Measurements from ENCODE around the gene ZBTB20. TPM values are rescaled to one million over a fixed set of nuclear protein-coding genes. Genes with fewer than 3 reads are reported as not detected.

Gene ZBTB20
- total RNA-seq, 1 donor from 2014 or later: 28.5 TPM

- no peak for DNase-seq (ENCODE audit: extremely low read depth, low read depth, low spot score)
Measured at GRCh38 chr3:115038817-115039216, 108.3 kb downstream of the ZBTB20 start.

- DNase-seq (ENCODE audit: extremely low read depth, low read depth, low spot score): no peak
Measured at GRCh38 chr3:115022835-115023398, 124.2 kb downstream of the ZBTB20 start.

DNA sequence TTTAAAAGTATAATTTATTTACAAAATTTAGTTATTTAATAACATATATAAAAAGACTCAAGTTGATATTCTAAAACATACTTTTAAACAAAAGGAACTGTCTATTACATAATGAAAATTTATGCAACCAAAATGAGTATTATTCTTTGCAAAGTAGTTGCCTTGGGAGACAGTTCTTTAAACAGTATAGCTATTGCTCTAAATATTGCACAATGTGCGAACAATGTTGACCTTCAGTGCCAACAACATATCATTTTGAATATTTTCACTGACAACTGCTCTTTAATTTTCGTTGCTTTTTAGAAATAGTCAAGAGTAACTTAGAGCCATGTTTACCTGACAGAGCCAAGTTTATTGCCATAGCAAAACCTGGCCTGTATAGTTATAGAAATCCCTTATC is 124.9 kb downstream of the ZBTB20 start:
- no peak for DNase-seq (ENCODE audit: extremely low read depth, low read depth, low spot score)

DNA sequence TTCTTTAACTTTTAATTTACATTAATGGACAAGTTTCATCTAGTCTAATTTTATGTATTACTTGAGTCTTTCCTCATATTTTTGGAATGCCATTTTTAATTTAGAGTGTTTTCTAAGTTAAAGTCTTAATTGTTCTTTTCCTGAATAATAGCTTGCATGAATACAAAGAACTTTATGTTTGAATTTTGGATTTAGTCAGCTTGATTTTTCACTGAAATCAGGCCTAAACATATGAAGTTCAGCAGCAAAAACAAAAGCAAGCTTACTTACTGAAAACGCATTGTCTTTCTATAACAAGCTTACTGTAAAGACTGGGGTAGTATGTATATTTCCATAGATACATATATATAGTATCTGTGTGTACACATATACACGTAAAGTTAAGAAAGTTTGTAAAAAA is 126.0 kb downstream of the ZBTB20 start:
- DNase-seq (ENCODE audit: extremely low read depth, low read depth, low spot score): no peak

DNA sequence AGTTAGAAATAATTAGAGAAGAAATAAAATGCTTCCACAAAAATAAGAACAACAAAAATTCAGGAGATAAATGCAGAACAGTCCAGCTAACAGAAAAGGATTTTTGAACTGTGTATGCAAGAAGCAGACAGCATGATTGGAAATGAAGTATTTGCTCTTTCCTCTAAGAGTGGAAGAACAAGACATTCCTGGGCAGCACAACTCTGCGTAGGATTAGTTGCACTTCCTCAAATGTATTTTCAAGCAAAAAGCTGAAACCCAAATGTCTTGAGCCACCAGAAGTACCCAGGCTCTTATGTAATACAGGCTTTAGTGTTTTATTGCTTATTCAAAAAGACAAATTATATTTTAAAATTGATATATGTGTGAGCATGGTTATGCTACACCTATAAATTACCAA is 127.2 kb downstream of the ZBTB20 start:
- no peak for DNase-seq (ENCODE audit: extremely low read depth, low read depth, low spot score)

DNA sequence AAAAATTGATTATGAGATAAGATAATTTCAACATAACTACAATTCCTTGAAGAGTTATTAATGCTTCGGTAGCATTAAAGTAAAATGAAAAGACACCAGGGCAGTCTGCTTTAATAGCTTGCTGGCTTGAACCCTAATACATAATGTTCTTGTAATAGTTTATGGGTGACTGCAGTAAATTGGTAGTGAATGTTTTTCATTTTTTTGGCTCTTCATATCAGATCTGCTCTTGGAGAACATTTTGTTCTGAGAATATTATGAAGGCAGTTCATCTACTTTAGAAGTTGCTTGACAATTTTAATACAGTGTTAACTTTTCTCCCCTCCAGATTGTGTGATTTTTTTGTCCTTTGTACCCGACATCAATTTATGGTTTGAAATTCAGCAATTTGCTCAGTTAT is 128.4 kb downstream of the ZBTB20 start:
- no peak for DNase-seq (ENCODE audit: extremely low read depth, low read depth, low spot score)

- no peak for DNase-seq (ENCODE audit: extremely low read depth, low read depth, low spot score)
Measured at GRCh38 chr3:115007966-115008365, 139.1 kb downstream of the ZBTB20 start.

- no peak for DNase-seq (ENCODE audit: extremely low read depth, low read depth, low spot score)
Measured at GRCh38 chr3:115004201-115005140, 142.6 kb downstream of the ZBTB20 start.

- DNase-seq (ENCODE audit: extremely low read depth, low read depth, low spot score): no peak
Measured at GRCh38 chr3:114998971-114999579, 148.0 kb downstream of the ZBTB20 start.

GRCh38 chr3:114994554-114995341 is 152.3 kb downstream of the ZBTB20 start:
- DNase-seq (ENCODE audit: extremely low read depth, low read depth, low spot score): no peak

DNA sequence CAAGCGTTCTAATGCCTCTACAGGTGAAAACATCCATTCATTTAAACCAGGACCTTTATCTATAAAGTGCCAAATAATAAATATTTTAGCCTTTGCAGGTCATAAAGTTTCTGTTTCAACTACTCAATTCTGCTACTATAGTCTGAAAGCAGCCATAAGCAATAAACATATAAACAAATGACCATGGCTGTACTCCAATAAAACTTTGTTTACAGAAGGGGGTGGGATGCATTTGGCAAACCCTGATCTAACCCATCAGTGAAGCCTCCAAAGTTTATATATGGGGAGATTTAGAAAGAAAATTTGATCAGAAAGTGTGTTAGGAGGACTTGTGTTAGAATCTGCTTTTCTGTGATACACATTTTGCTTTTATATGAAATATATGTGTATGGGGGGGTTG is 161.3 kb downstream of the ZBTB20 start:
- DNase-seq (ENCODE audit: extremely low read depth, low read depth, low spot score): no peak

GRCh38 chr3:114983248-114983647 is 163.8 kb downstream of the ZBTB20 start:
- no peak for DNase-seq (ENCODE audit: extremely low read depth, low read depth, low spot score)

GRCh38 chr3:114974387-114974786 is 172.7 kb downstream of the ZBTB20 start:
- DNase-seq (ENCODE audit: extremely low read depth, low read depth, low spot score): no peak

DNA sequence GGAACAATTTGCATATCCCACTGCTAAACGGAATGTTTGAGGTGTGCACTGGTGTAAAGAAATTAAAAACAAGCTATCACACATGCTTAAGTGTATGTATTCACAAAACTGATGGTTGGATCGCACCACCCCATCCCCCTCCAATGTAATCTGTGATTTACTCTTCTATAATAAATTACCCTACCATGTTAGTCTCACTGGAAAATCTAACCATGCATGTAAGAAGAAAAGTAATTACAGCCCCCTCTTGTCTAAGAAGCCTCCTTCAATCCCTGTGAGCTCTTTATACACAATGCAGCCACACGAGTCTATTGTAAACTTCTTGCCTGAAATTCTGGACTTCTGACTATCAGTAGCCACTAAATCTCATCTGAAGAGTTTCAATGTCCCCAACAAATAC is 173.6 kb downstream of the ZBTB20 start:
- no peak for DNase-seq (ENCODE audit: extremely low read depth, low read depth, low spot score)

DNA sequence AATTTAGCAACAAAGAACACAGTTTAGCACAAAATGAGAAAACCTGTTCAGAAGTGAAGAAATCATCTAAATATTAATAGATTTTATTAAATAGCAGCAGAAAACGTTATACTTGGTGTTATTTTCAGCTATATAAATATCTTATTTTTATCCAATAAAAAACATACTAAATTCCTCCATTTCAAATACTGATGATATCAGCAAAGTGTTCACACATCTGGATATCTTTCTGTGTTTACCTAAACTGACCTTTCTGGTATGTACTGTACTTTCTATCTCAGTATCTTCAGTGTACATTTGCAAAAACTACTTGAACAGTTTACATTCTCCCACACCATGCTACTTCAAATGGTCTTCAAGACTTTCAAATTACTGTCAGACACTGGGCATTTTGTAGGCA is 179.9 kb downstream of the ZBTB20 start:
- no peak for DNase-seq (ENCODE audit: extremely low read depth, low read depth, low spot score)

- DNase-seq (ENCODE audit: extremely low read depth, low read depth, low spot score): no peak
Measured at GRCh38 chr3:114962189-114962588, 184.9 kb downstream of the ZBTB20 start.

GRCh38 chr3:114958930-114959329 is 188.2 kb downstream of the ZBTB20 start:
- DNase-seq (ENCODE audit: extremely low read depth, low read depth, low spot score): no peak

- DNase-seq (ENCODE audit: extremely low read depth, low read depth, low spot score): no peak
Measured at GRCh38 chr3:114953800-114954199, 193.3 kb downstream of the ZBTB20 start.

DNA sequence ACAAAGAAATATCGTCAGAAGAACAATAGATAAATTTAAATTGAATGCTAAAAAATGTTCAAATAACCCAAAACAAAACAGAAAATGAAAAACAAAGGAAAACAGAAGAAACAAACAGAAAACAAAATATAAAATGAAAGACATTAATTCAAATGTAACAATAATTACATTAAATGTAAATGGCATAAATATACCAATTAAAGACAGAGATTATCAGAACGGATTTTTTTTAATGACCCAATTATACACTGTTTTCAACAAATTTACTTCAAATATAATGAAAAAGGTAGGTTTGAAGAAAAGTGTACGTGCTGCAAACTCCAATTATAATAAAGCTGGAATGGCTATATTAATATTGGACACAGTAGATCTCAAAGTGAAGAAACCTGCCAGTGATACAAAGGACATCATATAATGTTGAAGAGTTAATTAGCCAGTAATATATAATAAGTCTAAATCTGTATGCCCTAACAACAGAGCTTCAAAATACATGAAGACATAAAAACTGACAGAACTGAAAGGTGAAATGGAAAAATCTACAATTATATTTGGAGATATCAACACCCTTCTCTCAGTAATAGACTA is 193.8 kb downstream of the ZBTB20 start:
- no peak for DNase-seq (ENCODE audit: extremely low read depth, low read depth, low spot score)

GRCh38 chr3:114942773-114943172 is 204.3 kb downstream of the ZBTB20 start:
- DNase-seq (ENCODE audit: extremely low read depth, low read depth, low spot score): no peak

Data from glomerular endothelial cell (primary cell).